ENCODE measurements around the gene DOCK3.
"Not testable (repeated sequence)": the region's sequence is repeated elsewhere in the genome, so short reads cannot be mapped to it uniquely, and the experiment has no call there.

Gene DOCK3

DNA sequence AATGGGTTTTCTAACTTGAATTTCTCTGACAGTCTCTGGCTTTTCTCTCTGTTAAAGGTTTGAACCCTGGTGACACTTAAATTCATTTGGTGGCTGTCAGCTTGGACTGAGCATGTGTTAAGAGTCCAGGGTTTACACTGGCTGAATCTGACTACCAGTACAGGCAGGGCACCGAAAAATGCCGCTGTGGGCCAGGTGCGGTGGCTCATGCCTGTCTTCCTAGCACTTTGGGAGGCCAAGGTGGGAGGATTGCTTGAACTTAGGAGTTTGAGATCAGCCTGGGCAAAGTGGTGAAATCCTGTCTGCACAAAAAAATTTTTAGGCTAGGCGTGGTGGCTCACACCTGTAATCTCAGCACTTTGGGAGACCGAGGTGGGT lies 712.1 kb downstream of the DOCK3 start:
- Histone ChIP-seq H3K36me3 (ENCODE audit: control insufficient read depth, low read depth, low read length) (peaks cover 30% of the 10 kb centered on the region), H3K27me3 (ENCODE audit: control insufficient read depth, insufficient read depth, low read length) (no peaks in the 10 kb centered on the region), H3K4me3 (ENCODE audit: low read length) (peak overlapping the region; percentile 15), H3K9ac (ENCODE audit: low read length) (no peak overlapping the region), H3K4me1 (ENCODE audit: control insufficient read depth, low read depth, low read length) (peaks cover 16% of the 10 kb centered on the region), H3K27ac (ENCODE audit: low read length) (no peak overlapping the region), H3K9me3 (ENCODE audit: control insufficient read depth, low read depth, low read length) (no peaks in the 10 kb centered on the region)

DNA sequence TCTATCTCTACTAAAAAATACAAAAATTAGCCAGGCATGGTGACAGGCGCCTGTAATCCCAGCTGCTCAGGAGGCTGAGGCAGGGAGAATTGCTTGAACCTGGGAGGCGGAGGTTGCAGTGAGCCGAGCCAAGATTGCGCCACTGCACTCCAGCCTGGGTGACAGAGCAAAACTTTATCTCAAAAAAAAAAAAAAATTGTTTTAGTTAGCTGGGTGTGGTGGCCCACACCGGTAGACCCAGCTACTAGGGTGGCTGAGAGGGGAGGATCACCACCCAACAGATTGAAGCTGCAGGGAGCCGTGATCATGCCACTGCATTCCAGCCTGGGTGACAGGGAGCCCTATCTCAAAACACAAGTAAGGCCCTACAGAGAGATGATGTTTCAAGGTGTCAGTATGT lies 712.6 kb downstream of the DOCK3 start:
- H3K27ac ChIP-seq (ENCODE audit: low read length); H3K9me3 ChIP-seq (ENCODE audit: control insufficient read depth, low read depth, low read length); H3K9ac ChIP-seq (ENCODE audit: low read length); H3K27me3 ChIP-seq (ENCODE audit: control insufficient read depth, insufficient read depth, low read length): not testable (repeated sequence)
- Histone ChIP-seq H3K36me3 (ENCODE audit: control insufficient read depth, low read depth, low read length) (peaks cover 30% of the 10 kb centered on the region), H3K4me1 (ENCODE audit: control insufficient read depth, low read depth, low read length) (peaks cover 17% of the 10 kb centered on the region), H3K4me3 (ENCODE audit: low read length) (peak overlapping the region; percentile 15)

DNA sequence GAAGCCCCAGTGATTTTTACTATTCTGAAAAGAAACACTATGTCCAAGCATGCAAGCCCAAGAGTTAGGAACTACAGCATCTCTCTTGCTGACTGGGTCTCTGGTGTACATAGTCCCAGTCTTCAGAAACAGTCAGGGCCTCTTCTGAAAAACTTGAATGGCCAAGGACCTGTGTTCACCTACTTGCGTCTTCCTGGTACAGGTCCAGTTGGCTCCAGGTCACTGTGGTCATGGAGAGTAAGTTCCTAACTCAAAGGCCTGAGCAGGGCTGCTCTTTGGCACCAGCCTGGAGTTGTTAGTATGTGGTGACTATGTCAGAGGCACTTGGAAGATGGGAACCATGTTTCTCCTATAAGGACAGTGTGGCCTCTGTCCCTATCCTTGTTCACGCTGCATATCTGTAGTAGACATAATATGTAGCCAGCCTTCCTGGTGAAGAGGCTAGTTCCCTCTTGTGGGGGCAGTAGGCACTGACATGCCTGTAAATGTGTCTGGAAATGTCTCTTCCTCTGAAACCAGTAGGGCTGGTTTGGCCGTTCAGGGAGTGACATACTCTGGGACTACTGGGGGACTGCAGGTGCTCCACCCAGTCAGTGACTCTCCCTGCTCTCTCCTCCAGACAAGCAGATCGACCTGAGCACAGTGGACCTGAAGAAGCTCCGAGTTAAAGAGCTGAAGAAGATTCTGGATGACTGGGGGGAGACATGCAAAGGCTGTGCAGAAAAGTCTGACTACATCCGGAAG lies 713.7 kb downstream of the DOCK3 start:
- Histone ChIP-seq H3K27me3 (ENCODE audit: control insufficient read depth, insufficient read depth, low read length) (no peaks in the 10 kb centered on the region), H3K9ac (ENCODE audit: low read length) (no peak overlapping the region), H3K27ac (ENCODE audit: low read length) (no peak overlapping the region), H3K9me3 (ENCODE audit: control insufficient read depth, low read depth, low read length) (no peaks in the 10 kb centered on the region), H3K4me3 (ENCODE audit: low read length) (no peak overlapping the region), H3K4me1 (ENCODE audit: control insufficient read depth, low read depth, low read length) (peaks cover 18% of the 10 kb centered on the region), H3K36me3 (ENCODE audit: control insufficient read depth, low read depth, low read length) (peaks cover 42% of the 10 kb centered on the region)

DNA sequence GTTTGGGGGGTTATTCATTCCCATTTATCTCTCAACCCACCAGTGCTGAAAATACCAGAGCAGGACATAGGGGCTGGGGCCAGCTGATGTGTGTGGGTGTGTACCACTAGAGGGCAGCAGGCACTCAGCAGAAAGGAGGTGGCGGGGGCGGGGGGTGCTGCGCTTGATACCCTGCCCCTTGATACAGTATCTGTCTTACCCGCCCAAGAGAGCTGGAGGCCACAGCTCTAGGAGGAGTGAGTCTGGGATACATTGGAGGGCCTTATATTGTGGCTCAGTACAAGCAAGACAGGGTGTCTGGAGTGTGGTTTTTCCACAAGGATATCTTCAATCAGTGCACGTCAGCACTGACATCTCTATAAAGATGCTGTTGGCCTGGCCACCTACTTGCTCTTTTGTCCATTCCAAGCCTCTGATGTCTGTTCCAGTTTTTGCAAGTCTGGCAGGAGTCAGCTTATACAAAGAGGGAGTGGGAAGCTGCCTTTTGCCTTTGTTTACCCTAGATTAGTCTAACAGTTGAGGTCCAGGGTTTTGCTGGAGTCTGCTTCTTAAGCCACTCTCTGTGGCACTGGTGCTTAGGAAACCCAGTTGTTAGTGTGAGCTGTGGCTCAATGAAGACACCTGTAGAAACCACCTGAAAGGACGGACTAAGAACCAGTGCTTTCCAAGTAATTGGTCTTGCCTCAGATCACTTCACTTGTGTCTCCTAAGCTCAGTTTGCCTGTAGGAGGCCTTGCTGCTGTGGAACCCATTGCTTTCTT lies 714.9 kb downstream of the DOCK3 start:
- Histone ChIP-seq H3K4me3 (ENCODE audit: low read length) (no peak overlapping the region), H3K9ac (ENCODE audit: low read length) (no peak overlapping the region), H3K4me1 (ENCODE audit: control insufficient read depth, low read depth, low read length) (peaks cover 14% of the 10 kb centered on the region), H3K27me3 (ENCODE audit: control insufficient read depth, insufficient read depth, low read length) (no peaks in the 10 kb centered on the region), H3K9me3 (ENCODE audit: control insufficient read depth, low read depth, low read length) (no peaks in the 10 kb centered on the region), H3K27ac (ENCODE audit: low read length) (no peak overlapping the region), H3K36me3 (ENCODE audit: control insufficient read depth, low read depth, low read length) (peaks cover 53% of the 10 kb centered on the region)

DNA sequence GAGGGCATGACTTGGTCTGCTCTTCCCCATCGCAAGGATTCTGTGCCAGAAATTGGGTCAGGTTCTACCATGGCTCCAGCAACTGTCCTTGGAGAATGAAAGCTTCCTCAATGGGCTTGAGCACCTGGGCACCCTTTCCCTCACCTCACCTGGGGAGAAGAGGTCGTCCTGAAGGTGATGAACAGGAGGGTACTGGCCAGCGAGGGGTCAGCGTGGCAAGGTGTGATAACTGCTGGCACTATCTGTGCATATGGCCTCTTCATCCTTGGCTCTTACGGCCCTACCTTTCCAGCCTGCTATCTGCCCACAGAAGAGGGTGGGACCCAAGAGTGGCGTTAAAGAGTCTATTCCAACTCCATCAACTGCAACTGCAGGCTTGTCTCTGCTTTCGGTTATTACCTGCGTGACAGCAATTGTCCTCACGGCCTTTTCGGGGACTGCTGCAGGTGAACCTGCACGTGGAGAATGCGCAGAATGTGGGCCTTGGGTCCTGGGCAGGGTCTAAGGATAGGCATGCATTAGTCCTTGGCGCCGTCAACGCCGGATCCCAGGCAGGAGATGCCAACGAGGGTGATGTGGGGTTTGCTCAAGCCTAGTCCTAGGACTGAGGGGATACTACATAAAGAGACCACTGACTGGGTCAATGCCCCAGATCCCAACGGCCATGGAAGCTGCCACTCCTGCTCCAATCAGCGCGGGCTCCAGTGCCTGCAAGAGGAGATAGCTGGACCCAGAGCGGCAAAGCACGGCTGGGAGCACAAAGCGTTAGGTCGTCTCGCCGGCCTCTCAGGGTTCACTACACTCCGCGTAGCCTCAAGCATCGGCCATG lies 715.7 kb downstream of the DOCK3 start:
- Histone ChIP-seq H3K4me1 (ENCODE audit: control insufficient read depth, low read depth, low read length) (peaks cover 14% of the 10 kb centered on the region), H3K4me3 (ENCODE audit: low read length) (peak overlapping the region; percentile 45), H3K9me3 (ENCODE audit: control insufficient read depth, low read depth, low read length) (no peaks in the 10 kb centered on the region), H3K9ac (ENCODE audit: low read length) (peak overlapping the region; percentile 39), H3K27me3 (ENCODE audit: control insufficient read depth, insufficient read depth, low read length) (no peaks in the 10 kb centered on the region), H3K27ac (ENCODE audit: low read length) (no peak overlapping the region), H3K36me3 (ENCODE audit: control insufficient read depth, low read depth, low read length) (peaks cover 62% of the 10 kb centered on the region)

GRCh38 chr3:51391075-51391565 lies 716.4 kb downstream of the DOCK3 start, which contains the start of gene RBM15B:
Gene RBM15B (plus strand): TSS chr3:51391285. CDS start chr3:51391400, 115 bp downstream.
- H3K27me3 ChIP-seq (ENCODE audit: control insufficient read depth, insufficient read depth, low read length), result no peaks in the 10 kb centered on the region
- peaks cover 68% of the 10 kb centered on the region for H3K36me3 ChIP-seq (ENCODE audit: control insufficient read depth, low read depth, low read length)
- H3K9ac ChIP-seq (ENCODE audit: low read length), result peak within 1 kb of the TSS; percentile 81
- peak within 1 kb of the TSS; percentile 68 for H3K4me3 ChIP-seq (ENCODE audit: low read length)
- no peak within 1 kb of the TSS for H3K27ac ChIP-seq (ENCODE audit: low read length)
- H3K4me1 ChIP-seq (ENCODE audit: control insufficient read depth, low read depth, low read length), result peaks cover 14% of the 10 kb centered on the region
- no peaks in the 10 kb centered on the region for H3K9me3 ChIP-seq (ENCODE audit: control insufficient read depth, low read depth, low read length)

DNA sequence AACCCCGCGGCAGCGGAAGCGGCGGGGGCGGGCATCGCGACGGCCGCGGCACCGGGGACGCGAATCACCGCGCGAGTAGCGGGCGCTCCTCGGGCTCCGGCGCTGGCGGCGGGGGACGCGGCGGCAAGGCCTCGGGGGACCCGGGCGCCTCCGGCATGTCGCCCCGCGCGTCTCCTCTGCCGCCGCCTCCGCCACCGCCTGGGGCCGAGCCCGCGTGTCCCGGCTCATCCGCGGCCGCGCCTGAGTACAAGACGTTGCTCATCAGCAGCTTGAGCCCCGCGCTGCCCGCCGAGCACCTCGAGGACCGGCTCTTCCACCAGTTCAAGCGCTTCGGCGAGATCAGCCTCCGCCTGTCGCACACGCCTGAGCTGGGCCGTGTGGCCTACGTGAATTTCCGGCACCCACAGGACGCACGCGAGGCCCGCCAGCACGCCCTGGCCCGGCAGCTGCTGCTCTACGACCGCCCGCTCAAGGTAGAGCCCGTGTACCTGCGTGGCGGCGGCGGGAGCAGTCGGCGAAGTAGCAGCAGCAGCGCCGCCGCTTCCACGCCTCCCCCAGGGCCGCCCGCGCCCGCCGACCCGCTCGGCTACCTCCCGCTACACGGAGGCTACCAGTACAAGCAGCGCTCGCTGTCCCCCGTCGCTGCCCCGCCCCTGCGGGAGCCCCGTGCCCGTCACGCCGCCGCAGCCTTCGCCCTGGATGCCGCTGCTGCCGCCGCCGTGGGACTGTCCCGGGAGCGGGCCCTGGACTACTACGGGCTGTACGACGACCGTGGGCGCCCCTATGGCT lies 717.0 kb downstream of the DOCK3 start:
- Histone ChIP-seq H3K27me3 (ENCODE audit: control insufficient read depth, insufficient read depth, low read length) (no peaks in the 10 kb centered on the region), H3K36me3 (ENCODE audit: control insufficient read depth, low read depth, low read length) (peaks cover 75% of the 10 kb centered on the region), H3K27ac (ENCODE audit: low read length) (no peak overlapping the region), H3K9me3 (ENCODE audit: control insufficient read depth, low read depth, low read length) (no peaks in the 10 kb centered on the region), H3K4me3 (ENCODE audit: low read length) (peak overlapping the region; percentile 68), H3K4me1 (ENCODE audit: control insufficient read depth, low read depth, low read length) (peaks cover 9% of the 10 kb centered on the region), H3K9ac (ENCODE audit: low read length) (peak overlapping the region; percentile 81)

DNA sequence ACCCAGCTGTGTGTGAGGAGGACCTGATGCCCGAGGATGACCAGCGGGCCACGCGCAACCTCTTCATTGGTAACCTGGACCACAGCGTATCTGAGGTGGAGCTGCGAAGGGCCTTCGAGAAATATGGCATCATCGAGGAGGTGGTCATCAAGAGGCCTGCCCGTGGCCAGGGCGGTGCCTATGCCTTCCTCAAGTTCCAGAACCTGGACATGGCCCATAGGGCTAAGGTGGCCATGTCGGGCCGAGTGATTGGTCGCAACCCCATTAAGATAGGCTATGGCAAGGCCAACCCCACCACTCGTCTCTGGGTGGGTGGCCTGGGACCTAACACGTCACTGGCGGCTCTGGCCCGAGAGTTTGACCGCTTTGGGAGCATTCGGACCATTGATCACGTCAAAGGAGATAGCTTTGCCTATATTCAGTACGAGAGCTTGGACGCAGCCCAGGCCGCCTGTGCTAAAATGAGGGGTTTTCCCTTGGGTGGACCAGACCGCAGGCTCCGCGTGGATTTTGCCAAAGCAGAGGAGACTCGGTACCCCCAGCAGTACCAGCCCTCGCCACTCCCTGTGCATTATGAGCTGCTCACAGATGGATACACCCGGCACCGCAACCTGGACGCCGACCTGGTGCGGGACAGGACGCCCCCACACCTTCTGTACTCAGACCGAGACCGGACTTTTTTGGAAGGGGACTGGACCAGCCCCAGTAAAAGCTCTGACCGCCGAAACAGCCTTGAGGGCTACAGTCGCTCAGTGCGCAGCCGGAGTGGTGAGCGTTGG lies 717.8 kb downstream of the DOCK3 start:
- H3K9ac ChIP-seq (ENCODE audit: low read length), result peak overlapping the region; percentile 81
- H3K27ac ChIP-seq (ENCODE audit: low read length), result no peak overlapping the region
- no peaks in the 10 kb centered on the region for H3K9me3 ChIP-seq (ENCODE audit: control insufficient read depth, low read depth, low read length)
- H3K4me1 ChIP-seq (ENCODE audit: control insufficient read depth, low read depth, low read length), result peaks cover 9% of the 10 kb centered on the region
- H3K36me3 ChIP-seq (ENCODE audit: control insufficient read depth, low read depth, low read length), result peaks cover 79% of the 10 kb centered on the region
- peak overlapping the region; percentile 68 for H3K4me3 ChIP-seq (ENCODE audit: low read length)
- no peaks in the 10 kb centered on the region for H3K27me3 ChIP-seq (ENCODE audit: control insufficient read depth, insufficient read depth, low read length)

- H3K4me3 ChIP-seq (ENCODE audit: low read length), result no peak overlapping the region
- no peak overlapping the region for H3K27ac ChIP-seq (ENCODE audit: low read length)
- H3K4me1 ChIP-seq (ENCODE audit: control insufficient read depth, low read depth, low read length), result peaks cover 9% of the 10 kb centered on the region
- no peaks in the 10 kb centered on the region for H3K9me3 ChIP-seq (ENCODE audit: control insufficient read depth, low read depth, low read length)
- H3K36me3 ChIP-seq (ENCODE audit: control insufficient read depth, low read depth, low read length), result peaks cover 73% of the 10 kb centered on the region
- no peak overlapping the region for H3K9ac ChIP-seq (ENCODE audit: low read length)
- no peaks in the 10 kb centered on the region for H3K27me3 ChIP-seq (ENCODE audit: control insufficient read depth, insufficient read depth, low read length)
Observed at GRCh38 chr3:51393134-51393495, 718.4 kb downstream of the DOCK3 start.

- Histone ChIP-seq H3K36me3 (ENCODE audit: control insufficient read depth, low read depth, low read length) (peaks cover 72% of the 10 kb centered on the region), H3K27ac (ENCODE audit: low read length) (no peak overlapping the region), H3K27me3 (ENCODE audit: control insufficient read depth, insufficient read depth, low read length) (no peaks in the 10 kb centered on the region), H3K9me3 (ENCODE audit: control insufficient read depth, low read depth, low read length) (no peaks in the 10 kb centered on the region), H3K4me3 (ENCODE audit: low read length) (no peak overlapping the region), H3K9ac (ENCODE audit: low read length) (no peak overlapping the region), H3K4me1 (ENCODE audit: control insufficient read depth, low read depth, low read length) (peaks cover 9% of the 10 kb centered on the region)
Observed at GRCh38 chr3:51393564-51393963, 718.8 kb downstream of the DOCK3 start.
